Measurements from ENCODE around the gene OR8D1.
A peak's percentile ranks its signal among the peaks of the same experiment; 100 is the strongest.
"Not testable (repeated sequence)": the region's sequence is repeated elsewhere in the genome, so short reads cannot be mapped to it uniquely, and the experiment has no call there.

Gene OR8D1

DNA sequence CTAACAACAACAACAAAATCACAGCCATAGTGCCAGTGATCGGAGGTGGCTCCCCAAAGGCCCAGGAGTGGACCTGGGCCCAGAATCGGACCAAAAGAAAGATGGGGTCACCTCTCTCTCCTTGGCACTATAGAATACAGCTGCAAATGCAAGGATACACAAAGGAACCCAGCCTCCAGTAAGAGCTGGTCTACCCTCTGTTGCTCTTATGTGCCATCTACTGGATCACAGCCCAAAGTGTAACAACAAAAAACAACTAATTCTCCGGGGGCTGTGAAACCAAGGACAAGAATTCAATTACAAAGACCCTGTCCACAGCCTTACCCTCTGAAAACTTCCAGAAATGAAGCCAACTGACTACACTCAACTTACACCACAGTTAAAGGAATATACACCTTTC is 35.9 kb downstream of the OR8D1 start:
- no peak overlapping the region for H3K4me3 ChIP-seq (ENCODE audit: low read depth, low read length)
- no peak for DNase-seq (ENCODE audit: low read depth, low spot score)
- TF ChIP-seq, protein P1, sequence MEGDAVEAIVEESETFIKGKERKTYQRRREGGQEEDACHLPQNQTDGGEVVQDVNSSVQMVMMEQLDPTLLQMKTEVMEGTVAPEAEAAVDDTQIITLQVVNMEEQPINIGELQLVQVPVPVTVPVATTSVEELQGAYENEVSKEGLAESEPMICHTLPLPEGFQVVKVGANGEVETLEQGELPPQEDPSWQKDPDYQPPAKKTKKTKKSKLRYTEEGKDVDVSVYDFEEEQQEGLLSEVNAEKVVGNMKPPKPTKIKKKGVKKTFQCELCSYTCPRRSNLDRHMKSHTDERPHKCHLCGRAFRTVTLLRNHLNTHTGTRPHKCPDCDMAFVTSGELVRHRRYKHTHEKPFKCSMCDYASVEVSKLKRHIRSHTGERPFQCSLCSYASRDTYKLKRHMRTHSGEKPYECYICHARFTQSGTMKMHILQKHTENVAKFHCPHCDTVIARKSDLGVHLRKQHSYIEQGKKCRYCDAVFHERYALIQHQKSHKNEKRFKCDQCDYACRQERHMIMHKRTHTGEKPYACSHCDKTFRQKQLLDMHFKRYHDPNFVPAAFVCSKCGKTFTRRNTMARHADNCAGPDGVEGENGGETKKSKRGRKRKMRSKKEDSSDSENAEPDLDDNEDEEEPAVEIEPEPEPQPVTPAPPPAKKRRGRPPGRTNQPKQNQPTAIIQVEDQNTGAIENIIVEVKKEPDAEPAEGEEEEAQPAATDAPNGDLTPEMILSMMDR (IDR thresholded peaks at IDR 0.05; ENCODE audit: low read depth, low read length): peak; percentile 14
- in situ Hi-C loops (cut with HindIII; ENCODE audit: low sequenced_read_pairs): no loop called here

- in situ Hi-C loops (cut with HindIII; ENCODE audit: low sequenced_read_pairs): no loop called here
- H3K4me3 ChIP-seq (ENCODE audit: low read depth, low read length): no peak overlapping the region
- DNase-seq (ENCODE audit: low read depth, low spot score): no peak
- TF ChIP-seq, protein P1 (IDR thresholded peaks at IDR 0.05; ENCODE audit: low read depth, low read length): no peak
Observed at GRCh38 chr11:124277207-124277606, 36.5 kb downstream of the OR8D1 start.

DNA sequence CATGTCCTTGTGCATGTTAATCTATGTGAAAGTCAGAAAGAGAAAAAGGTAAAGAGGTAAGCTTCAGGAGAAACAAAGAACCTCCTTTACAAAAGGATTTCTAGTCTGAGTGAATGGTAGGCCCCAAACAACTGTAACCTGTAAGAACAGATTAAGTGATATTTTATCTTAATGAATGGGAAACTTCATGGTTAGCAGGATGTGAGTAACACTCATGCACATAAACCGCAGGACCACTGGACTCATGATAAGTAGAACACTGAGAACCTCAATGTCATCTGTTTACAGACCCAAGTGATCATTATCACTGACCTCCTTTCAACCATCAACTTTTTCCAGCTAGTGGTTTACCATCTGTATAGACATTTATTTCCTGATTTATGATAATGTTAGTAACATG is 37.7 kb downstream of the OR8D1 start:
- no peak overlapping the region for H3K4me3 ChIP-seq (ENCODE audit: low read depth, low read length)
- in situ Hi-C loops (cut with HindIII; ENCODE audit: low sequenced_read_pairs): no loop called here
- peak; percentile 84 for DNase-seq (ENCODE audit: low read depth, low spot score)
- TF ChIP-seq, protein P1 (IDR thresholded peaks at IDR 0.05; ENCODE audit: low read depth, low read length): no peak

- no peak for DNase-seq (ENCODE audit: low read depth, low spot score)
- TF ChIP-seq, protein P1 (IDR thresholded peaks at IDR 0.05; ENCODE audit: low read depth, low read length): no peak
- H3K4me3 ChIP-seq (ENCODE audit: low read depth, low read length): no peak overlapping the region
- in situ Hi-C loops (cut with HindIII; ENCODE audit: low sequenced_read_pairs): no loop called here
Observed at GRCh38 chr11:124274000-124274399, 39.7 kb downstream of the OR8D1 start.

- in situ Hi-C loops (cut with HindIII; ENCODE audit: low sequenced_read_pairs): not testable (repeated sequence)
- peak; percentile 33 for DNase-seq (ENCODE audit: low read depth, low spot score)
Observed at GRCh38 chr11:124270886-124271285, 42.9 kb downstream of the OR8D1 start.

DNA sequence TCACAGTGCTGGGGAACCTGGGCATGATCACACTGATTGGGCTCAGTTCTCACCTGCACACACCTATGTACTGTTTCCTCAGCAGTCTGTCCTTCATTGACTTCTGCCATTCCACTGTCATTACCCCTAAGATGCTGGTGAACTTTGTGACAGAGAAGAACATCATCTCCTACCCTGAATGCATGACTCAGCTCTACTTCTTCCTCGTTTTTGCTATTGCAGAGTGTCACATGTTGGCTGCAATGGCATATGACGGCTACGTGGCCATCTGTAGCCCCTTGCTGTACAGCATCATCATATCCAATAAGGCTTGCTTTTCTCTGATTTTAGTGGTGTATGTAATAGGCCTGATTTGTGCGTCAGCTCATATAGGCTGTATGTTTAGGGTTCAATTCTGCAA is 48.7 kb downstream of the OR8D1 start:
- in situ Hi-C loops (cut with HindIII; ENCODE audit: low sequenced_read_pairs); H3K4me3 ChIP-seq (ENCODE audit: low read depth, low read length): not testable (repeated sequence)

More at GRCh38 chr11:124270886-124271285, 42.9 kb downstream of the OR8D1 start:
- H3K4me3 ChIP-seq (ENCODE audit: low read depth, low read length): not testable (repeated sequence)

DNA sequence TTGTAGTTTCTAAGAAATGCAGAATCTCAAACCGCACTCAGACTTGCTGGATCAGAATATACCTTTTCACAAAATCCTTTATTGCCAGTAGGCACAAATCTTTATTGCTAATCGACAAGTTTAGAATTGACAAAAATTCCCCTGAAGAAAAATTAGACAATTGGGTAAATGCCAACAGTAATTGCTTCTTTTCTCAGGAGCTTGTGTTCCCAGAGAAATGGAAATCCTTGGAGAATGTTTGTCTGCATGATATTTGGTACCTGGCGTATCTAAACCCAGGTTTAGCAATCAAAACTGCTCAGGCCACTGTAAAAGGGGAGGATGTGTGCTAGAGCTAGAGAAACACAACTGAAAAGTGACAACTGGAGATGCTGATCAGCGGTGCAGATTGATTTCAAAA is 57.7 kb downstream of the OR8D1 start, which contains the start of gene OR8G5:
Gene OR8G5, plus strand, starts transcription at position 301 of the 400 bp plus-strand sequence. CDS start 8,556 bp downstream, outside the sequence.
- in situ Hi-C loops (cut with HindIII; ENCODE audit: low sequenced_read_pairs): no loop called here

More for the DNA sequence above, 48.7 kb downstream of the OR8D1 start:
- not testable (repeated sequence) for DNase-seq (ENCODE audit: low read depth, low spot score)

More for the DNA sequence above, 57.7 kb downstream of the OR8D1 start, which contains the start of gene OR8G5:
- H3K4me3 ChIP-seq (ENCODE audit: low read depth, low read length): no peak within 1 kb of the TSS
- no peak for DNase-seq (ENCODE audit: low read depth, low spot score)
- TF ChIP-seq, protein P1 (IDR thresholded peaks at IDR 0.05; ENCODE audit: low read depth, low read length): no peak
